ENCODE measurements around the gene CTTN. TPM values are rescaled to one million over a fixed set of nuclear protein-coding genes. Genes with fewer than 3 reads are reported as not detected.

CTTN gene
- total and polyA plus RNA-seq, 9 of the 15 experiments (the other 6 are each of a cell fraction or from before 2014, with no cell fraction given), result 9.9 to 158 (median 99.7) TPM

- TF ChIP-seq CHD2 (IDR thresholded peaks at IDR 0.05; ENCODE audit: low read depth, low read length) (no peak), STAT5A (IDR thresholded peaks at IDR 0.05; ENCODE audit: borderline replicate concordance, low read length) (no peak), SMAD4 (CRISPR knock-in tag; conservative IDR thresholded peaks at IDR 0.05) (peak; percentile 28; the same call in 1 of the 2 replicates), ZNF431 (CRISPR knock-in tag; IDR thresholded peaks at IDR 0.05) (no peak), EP400 (IDR thresholded peaks at IDR 0.05) (peak; percentile 48), RBM34 (IDR thresholded peaks at IDR 0.05; ENCODE audit: borderline replicate concordance, insufficient read depth, low read length) (no peak), ZNF184 (CRISPR knock-in tag; IDR thresholded peaks at IDR 0.05) (no peak), SETDB1 (IDR thresholded peaks at IDR 0.05; ENCODE audit: low read length) (no peak), PTRF (tag; IDR thresholded peaks at IDR 0.05) (no peak), CLOCK (CRISPR knock-in tag; IDR thresholded peaks at IDR 0.05; ENCODE audit: borderline replicate concordance) (peak; percentile 57; the same call in 1 of the 2 replicates), ZBTB11 (CRISPR knock-in tag; IDR thresholded peaks at IDR 0.05) (peak in 1 of 3 experiments; percentile 46; a peak in 1 of 6 replicates), ZNF507 (tag; conservative IDR thresholded peaks at IDR 0.05) (no peak), RBM14 (IDR thresholded peaks at IDR 0.05; ENCODE audit: borderline replicate concordance, insufficient read depth, low read depth, low read length) (no peak), ZFP1 (CRISPR knock-in tag; IDR thresholded peaks at IDR 0.05) (no peak), SMARCB1 (IDR thresholded peaks at IDR 0.05; ENCODE audit: insufficient read length, low read depth) (no peak), SRSF1 (IDR thresholded peaks at IDR 0.05; ENCODE audit: low read depth, low read length) (no peak), RBBP5 (IDR thresholded peaks at IDR 0.05; ENCODE audit: borderline replicate concordance, insufficient read depth, low read length, poor library complexity, severe bottlenecking) (peak; percentile 61), CXXC5 (CRISPR knock-in tag; IDR thresholded peaks at IDR 0.05) (peak; percentile 58), CREB5 (CRISPR knock-in tag; IDR thresholded peaks at IDR 0.05) (no peak), ZNF41 (CRISPR knock-in tag; conservative IDR thresholded peaks at IDR 0.05) (no peak), HCFC1 (IDR thresholded peaks at IDR 0.05; ENCODE audit: low read depth, low read length) (no peak)
These were observed 1.4 kb downstream of the CTTN start (continued) for GRCh38 chr11:70399681-70400112.

Measured in K562 (cell line).